OCI-M2 (cell line): ENCODE results near the gene JAML.

Source experiments
- DNase-seq: peaks from one replicate; lab custom pipeline; 2025; ENCODE audit not compliant: unreplicated experiment; lab: John Stamatoyannopoulos, UW

The JAML gene

DNA sequence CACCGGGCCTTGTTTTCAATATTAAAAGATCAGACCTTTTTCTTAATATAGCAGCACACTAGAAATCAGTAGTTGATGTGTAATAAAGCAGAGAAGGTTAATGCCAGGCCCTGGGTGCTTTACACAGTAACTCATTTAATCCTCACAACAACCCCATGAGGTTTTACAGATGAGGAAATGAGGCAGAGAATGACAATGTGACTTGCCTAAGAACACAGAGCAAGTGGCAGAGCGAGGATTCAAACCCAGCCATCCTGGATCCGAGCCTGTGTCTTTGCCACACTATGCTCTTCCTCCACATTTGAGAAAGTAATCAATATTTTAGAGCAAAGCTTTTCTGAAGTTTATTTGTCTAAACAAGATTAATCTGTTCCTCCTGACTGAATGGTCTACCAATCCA is 7.2 kb downstream of the JAML start:
- DNase-seq: no peak

DNA sequence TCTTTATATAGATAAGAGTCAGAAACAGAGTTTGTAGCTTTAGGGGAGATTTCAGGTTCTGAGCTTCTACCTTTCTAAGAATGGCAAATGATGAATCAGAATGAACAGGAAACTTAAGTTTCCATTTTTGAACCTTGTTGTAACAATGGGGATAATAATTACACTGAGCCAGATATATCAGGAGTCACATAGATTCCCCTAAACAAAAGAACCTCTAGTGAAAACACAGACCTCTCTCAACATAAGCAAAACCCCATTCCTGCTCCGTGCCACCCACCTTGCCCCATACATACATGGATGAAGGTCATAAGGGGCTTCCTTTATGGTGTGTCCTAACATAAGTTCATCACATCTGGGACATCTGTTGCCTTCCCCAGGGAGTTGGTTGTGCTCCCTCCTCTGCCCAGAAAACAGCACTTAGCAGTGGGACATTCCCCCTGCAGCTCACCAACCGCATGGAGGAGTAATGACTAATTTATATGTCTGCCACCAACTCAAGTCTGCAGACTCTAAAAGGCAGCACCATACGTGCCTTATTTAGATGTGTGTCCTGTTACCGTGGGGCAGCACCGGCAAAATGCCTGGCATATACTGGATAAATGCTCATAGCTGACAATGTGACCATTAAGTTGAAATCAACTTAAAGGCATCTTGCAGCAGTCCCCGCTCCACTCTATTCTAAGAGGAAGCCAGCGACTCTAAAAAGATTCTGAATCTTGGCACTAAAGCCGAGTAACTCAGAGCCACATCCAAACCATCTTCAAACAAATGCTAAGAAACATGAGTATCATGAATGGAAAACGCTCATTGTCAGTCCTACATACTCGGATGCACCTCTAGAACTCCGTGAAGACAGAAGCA is 8.0 kb downstream of the JAML start:
- no peak for DNase-seq

DNA sequence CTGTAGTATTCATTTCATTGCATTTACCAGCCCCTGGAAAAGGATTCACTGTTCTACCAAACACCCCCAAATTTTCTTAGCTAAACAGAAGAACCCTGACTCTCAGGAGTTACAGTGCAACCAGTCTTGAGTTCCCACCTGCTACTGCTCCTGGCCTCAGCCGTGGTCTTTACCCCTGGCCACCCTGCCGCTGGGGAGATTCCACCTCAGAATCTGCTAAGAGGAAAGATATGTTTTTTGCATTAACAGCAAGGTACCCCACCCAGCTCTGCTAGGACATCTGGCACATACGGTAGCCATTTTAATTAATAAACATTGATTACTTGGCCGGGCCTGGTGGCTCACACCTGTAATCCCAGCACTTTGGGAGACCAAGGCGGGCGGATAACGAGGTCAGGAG is 9.0 kb downstream of the JAML start:
- DNase-seq: no peak

DNA sequence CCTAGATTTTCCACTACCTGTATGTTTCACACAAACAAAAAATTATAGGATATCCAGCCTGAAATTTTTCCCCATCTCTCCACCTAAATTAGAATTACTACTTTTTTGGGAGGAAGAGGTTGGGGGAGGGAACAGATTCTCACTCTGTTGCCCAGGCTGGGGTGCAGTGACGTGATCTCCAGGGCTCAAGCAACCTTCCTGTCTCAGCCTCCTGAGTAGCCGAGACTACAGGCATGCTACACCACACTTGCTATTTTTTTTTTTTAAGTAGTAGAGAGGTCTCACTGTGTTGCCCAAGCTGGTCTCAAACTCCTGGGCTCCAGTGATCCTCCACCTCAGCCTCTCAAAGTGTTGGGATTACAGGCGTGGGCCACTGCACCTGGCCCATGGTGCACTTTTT is 9.5 kb downstream of the JAML start:
- DNase-seq: no peak

DNA sequence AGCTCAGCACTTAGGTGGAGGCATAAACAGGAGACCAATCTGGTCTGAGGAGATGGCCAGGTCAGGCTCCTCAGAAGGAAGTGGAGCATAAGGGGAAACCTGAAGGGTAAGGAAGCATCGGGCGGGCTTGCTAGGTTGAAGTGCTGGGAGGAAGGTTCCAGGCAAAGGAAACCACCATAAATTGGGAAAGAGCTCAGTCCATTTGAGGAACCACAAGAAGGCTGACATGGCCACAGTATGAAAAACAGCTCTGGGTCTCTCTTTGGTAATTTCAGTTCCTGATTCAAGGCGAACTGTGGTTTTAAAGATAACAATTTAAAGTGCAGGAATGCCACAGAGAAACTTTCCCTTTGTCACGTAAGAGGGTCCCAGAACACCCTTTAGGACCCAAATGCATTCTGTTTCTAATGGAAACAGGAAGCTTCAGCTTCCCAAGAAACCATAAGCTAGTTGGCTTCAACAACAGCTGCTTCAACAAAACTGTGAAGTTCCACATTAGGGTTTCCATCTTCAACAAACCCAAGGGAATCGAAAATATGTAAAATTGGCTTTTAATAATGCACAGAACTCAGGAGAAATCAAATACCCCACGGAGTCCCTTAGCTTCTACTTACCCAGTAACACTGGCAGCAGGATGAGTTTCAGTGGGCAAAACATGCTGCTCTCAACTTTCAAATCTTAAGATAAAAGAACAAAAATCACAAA is 10.4 kb downstream of the JAML start:
- DNase-seq: no peak

DNA sequence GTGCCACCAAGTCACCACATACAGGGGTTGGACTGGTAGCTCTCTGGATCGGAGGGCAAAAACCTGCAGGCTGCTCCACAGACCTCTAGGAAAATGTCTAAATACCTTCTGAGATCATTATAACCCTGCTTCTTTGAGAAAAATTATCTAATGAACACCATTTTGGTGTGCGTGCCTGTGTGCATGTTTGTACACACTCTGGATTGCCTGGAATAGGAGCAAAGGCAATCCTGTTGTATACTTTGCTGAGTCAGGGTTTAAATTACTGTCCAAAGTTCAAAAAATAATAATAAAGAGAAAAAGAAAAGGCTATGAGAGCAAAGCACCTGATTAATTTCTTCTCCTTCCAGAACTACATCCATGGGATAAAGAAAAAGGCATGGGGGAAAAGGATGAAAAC is 11.0 kb downstream of the JAML start:
- DNase-seq: no peak

DNA sequence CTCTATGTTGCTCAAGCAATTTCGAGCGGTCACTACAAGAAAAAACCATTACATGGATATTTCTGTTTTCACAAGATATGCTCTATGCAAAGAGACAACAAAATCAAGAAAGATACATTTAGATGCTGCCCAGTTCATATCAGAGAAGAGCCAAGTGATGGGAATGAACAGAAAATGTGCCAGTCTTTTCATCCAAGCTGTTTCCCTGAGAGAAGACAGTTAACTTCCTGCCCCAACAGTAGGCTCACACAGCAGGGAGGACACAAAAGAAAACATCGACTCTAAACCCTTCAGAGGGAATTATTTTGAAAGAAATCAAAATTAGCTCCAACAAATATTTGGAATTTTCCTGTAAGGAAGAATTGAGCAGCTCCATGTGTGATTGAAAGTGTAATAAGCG is 11.6 kb downstream of the JAML start:
- DNase-seq: no peak

DNA sequence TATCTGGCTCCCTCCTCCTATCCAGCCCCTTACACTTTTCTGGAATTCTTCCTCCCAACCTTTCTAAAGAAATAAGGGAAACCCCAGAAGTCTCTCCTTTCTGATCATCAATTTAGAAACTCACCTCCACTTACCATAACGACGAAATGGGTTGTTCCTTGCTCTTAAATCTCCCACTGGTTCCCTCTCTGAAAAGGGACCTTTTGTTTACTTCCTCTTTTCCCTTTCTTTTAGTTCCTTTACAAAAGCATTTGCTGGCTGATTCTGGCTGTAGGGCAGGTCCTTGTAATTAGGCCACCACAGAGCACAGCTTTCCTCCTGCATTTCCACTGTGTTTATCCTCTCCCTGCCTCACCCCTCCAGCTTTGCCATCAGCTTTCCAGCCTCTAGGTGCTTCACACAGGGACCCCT is 12.0 kb downstream of the JAML start:
- DNase-seq: no peak

DNA sequence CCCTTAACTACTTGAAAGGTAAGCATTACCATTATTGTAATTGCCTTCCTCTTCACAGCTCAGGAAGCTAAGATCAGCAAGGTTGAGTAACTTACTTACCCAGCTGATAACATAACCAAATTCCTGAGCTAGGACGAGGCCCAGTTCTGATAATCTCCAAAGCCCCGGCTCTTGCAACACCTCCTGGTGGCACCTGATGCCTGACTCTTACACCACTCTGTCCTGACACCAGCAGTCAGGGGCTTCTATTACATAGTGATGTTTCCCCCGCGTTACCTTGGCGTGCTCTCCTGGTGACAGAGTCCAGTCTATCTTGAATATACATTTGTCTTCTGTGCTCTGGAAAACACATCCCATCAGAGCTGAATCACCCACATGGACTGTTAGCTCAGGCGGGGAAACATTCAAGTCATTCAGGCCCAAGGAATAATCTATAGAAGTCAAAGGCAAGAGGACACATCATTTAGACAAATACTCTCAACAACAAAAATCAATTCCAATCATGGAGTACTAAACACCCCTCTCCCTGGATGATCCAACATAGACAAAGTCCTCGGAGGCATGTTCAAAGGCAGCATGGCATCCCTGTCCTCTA is 12.6 kb downstream of the JAML start:
- no peak for DNase-seq

DNA sequence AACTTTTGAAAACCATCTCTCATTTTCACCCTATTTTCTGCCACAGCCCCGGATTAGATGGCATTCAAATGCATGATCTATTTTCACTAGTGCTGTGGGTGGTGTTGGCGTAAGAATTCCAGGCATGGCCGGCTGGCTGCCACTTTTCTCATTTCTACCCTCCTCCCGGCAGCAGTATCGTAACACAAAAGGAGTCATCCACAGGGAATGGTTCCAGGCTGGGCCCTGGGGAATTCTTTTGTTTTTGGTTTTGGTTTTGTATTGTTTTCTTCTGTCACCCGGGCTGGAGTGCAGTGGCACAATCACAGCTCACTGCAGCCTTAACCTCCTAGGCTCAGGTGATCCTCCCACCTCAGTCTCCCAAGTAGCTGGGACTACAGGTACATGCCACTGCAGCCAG is 13.8 kb downstream of the JAML start:
- DNase-seq: no peak

DNA sequence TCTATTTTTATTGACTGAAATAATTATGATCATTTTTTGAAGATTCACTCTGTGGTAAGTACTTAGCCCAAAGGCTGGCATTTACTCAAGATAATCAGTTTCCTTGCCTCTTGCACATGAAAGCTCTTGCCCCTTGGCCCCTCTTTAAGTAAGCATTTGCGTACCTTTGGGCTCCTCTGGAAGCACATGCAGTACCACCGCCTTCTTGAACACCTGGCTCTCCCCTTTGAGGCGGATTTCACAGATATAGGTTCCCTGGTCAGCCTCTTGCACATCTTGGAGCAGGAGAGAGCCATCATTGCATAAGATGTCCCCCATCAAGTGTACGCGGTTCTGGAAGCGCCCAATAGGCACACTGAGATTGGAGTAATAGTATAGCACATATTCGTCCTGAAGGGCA is 14.5 kb downstream of the JAML start:
- DNase-seq: no peak

DNA sequence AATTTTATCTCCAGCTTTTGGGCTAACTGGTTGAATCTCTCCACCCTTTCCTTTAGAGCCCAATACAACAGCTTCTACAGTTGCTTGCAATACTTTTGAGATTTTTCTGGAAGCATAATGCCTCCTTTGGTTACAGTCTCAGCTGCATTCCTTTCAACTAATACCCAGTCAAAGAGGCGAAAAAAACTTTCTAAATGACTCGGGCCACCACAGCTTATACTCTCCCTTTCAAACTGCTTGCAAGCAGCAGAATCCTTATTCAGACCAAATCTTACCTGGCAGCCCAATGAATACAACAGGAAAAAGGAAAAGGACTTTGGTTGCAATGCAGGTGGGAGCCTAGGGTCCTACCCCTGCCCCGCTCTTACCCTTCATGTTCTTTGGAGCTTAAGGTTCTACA is 15.8 kb downstream of the JAML start:
- DNase-seq: no peak

DNA sequence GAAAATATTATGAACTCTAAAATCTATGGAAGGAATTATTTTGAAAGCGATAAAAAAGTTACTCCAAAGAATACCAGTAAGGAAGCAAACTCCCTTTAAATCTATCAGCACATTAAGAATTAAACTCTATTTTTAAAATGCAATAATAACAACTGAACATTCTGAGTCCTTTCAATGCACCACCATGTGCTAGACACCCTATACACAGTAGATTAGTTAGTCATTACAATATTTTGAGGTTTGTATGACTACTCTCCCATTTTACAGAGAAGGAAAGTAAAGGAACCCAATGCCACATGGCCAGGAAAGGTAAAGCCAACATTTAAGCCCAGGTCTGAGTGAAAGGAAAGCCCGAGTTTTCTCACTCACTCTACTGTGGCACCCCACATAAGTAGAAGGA is 17.7 kb downstream of the JAML start:
- DNase-seq: no peak

DNA sequence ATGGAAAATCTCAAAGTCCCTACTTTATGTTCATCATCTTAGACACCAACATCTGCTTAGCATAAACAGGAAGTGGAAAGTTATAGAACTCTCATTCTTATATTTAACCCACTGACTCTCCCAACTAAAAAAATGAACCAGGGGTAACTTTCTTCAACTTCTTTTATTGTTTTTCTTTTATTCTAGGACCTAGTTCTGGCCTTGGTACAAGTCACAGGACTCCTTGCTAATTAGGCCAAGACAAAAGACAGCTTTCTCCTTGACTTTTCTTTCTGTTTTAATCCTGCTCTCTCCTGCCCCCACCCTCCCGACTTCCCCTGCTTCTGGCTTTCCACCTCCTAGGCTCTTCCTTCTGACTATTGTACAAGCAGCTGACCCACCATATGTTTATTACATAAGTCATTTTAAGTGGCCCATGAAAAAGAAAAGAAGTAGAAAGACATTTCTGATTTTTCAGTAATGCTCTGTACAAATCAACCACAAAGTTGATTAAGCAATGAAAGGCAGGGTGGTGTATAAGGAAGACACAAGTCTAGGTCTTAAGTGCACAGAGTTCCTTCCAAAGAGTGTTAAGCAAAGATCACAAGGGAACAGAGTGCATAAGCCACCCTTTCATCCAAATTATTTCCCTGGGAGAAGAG is 18.3 kb downstream of the JAML start:
- no peak for DNase-seq

DNA sequence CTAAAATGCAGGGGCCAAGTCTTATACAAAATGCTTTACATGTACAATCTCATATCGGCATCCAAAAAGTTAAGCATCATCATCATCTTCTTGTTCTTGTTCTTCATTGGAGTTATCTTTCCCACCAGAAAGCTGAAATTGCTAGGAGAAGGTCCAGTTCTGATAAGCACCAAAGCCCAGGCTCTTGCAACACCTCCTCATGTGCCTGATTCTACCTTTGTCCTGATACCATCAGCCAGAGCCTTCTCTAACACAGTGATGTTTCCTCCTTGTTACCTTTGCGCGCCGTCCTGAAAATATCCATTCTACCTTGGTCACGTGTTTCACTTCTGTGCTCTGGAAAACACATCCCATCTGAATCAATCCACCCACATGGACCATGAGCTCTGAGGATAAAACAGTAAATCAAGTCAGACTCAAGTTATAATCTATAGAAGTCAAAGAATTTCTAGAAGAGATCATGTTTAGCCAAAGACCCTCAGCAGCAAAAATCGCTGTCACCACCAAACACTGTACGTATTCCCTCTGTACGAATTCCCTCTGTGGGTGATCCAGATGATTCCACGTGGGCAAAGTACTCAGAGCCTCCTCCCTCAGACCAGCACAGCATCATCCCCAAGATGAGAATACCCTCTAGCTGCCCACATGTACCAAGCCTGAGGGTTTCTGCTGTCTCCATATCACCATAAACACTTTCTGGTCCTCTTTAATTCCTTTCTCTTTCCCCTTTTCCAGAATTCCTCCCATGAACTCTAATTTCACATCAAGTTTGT is 19.0 kb downstream of the JAML start:
- no peak for DNase-seq

DNA sequence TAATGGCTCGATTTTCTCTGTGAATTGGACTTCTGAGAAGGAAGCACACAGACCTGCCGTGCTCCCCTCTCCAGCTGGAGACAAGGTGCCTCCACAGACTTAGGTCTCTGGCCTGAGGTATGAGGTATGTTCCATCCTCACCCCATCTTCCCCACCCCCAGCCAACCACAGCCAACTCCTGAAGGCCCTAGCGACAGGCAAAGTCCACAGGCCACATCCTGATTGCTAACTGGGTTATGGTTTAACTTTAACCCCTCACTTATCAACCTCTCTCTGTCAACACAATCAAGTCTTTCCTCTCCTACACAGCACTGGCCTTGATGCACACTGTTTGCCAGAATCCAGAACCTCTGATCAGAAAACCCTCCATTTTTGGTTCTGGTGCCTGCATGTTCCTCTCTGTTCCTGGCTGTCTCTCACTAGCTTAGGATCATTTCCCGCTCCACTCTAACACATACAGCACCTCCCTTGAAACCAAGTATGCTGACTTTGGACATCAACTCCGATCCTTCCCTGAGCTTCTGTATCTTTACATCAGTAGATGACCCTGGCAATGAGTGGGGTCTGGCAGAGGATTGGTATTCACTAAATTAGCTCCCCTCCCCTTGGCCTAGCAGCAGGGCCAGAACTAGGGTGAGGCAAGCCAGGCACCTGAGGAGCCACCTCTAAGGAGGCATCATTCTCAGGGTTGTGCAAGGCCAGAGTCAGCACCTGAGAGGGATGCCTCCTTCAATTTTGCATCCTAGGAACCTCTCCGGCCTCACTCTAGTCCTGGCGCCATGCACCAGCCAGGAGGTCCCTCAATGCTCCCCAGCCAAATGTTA is 22.0 kb downstream of the JAML start:
- no peak for DNase-seq

DNA sequence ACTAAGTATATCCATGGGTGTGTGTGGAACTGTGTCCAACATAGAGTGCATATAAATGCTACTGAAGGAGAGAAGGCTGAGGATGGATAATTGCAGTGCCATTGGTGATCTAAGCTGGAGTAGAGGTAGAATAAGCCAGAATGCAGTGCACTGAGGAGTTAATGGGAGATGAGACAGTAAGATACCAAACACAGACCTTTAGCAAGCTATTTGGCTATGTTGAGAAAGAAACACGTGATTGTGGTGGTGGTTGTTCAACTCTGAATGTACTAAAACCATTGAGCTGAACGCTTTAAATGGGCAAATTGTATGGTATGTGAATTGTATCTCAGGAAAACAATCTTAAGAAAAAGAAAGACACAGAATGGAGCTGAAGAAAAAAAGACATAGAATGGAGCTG is 22.8 kb downstream of the JAML start:
- no peak for DNase-seq

DNA sequence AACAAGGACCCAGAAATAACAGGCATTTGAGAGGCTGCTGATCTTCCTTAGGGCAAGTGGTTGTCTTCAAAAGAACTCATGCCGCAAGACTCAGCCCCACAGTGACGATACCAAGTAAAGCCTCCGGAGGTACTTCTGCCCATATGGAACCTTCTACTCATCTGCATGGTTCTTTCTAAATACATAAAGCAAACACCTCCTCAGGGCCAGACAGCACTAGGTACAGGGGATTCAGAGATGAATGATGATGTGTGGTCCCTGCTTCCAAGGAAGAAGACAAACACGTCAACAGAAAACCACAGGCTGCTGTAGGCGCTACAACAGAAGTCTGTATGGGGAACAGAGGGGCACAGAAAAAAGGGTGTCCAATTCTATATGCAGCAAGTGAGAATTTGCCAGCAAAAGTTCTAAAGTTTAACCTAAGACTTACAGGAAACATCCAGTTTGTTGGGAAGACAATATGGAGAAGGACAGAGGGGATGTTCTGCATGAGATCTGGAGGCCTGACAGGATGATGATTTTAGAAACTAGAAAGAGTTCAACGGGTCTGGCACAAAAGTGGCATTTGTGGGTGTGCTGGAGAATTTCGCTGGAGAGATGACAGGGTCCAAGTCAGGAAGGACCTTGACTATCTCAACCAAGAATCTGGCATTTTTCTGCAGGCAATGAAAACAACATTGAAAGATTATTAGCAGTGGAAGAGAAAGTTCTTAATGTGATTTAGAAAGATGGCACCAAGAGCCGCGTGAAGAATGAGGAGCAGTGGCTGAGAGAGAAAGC is 23.7 kb downstream of the JAML start:
- no peak for DNase-seq

DNA sequence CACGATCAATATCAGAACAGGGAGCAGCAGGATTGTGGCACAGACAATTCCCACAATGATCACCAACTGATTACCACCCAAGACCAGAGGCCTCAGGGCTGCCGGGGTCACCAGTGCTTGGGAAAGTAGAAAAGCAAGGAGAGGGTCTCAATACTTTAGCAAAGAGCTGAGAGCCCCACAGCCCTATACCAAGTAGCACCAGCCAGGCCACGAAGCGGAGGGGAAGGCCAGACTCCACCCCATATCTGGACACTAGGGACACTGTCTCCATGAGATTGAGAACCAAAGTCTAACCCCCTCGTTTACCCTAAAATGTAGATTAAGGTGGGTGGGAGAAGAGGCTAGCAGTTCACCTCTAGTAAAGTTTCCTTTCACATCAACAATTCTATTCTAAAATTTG is 24.3 kb downstream of the JAML start:
- DNase-seq: no peak
